HG03460 (cell line): ENCODE data around the gene MATN4.
A peak's percentile ranks its signal among the peaks of the same experiment; 100 is the strongest.

Source experiments
- ATAC-seq: cut with Tn5 transposase; IDR thresholded peaks from one replicate; pipeline ENCODE4 v1.9.1; 2021; ENCODE audit not compliant: unreplicated experiment

The MATN4 gene

DNA sequence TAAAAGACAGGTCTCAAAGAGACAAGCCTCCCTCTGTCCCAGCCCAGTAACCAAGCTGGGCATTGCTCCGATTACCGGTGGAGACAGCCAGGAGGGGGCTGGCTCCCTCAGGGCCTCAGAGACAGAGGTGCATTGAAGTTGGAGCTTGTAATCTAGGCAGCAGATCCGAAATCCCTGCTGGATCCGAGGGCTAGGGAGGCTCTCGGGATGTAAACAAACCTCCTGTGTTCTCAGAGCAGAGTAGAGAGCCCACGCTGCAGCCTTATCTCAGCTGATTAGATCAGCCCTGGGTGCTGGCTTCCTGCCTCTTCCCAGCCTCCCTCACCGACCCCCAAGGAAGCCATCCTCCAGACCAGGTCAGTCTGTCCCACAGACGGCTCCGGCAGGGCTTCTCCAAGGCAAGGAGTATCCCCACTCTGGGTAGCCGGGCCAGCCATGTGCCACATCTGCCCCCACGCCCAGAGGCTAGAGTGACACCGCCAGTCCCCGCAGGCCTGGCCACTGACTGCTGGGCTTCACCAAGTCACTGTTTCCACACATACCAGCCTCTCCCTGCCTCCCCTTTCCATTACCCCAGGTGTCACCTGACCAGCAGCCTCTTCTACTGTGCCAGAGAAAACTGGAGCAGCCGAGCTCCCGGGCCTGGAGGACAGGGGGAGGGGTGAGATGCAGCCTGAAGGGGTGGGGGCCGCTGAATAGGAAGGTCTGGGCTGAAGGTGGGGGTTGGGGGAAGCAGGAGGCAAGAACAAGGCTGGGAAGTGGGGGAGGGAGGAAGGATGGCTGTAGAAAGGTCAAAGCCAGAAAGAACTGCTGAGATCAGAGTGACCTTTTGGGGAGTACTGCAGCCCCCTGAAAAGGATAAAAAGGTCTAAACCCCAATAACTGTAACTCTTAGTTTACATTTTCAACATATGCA is 34.1 kb upstream of the MATN4 start:
- ATAC-seq: no peak

DNA sequence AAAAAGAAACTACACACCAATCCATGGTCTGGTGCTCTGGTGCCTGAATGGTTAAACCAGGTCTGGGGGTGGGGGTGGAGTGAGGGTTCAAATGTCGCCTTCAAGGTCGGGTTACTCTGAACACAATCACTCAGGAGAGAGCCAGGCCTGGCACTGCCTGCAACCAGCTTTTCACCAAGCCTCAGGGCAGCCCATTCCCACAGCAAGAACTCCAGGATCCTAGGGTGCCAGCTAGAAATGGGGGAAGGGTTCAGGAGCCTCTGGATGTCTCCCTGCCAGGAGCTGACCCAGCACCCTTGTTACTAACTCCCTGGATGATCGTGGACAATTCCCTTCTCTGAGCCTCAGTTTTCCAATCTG is 33.5 kb upstream of the MATN4 start:
- ATAC-seq: no peak

DNA sequence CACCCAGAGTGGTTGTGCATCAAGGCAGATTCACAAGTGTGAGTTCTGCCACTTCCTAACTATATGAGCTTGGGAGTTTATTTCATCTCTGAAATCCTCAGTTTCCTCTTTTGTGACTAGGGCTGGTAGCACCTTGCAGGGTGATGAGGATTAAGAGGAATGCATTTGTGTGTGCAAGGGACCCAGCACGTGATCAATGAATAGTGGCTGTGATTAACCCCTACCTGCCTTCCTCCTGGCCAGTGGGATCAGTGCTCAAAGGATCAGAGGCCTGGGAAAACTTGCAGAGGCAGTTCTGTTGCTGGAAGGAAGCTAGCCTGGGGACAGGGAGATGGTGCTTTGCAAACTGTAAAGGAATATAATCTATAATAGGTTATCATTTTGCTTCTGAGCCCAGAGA is 32.9 kb upstream of the MATN4 start:
- ATAC-seq: no peak

DNA sequence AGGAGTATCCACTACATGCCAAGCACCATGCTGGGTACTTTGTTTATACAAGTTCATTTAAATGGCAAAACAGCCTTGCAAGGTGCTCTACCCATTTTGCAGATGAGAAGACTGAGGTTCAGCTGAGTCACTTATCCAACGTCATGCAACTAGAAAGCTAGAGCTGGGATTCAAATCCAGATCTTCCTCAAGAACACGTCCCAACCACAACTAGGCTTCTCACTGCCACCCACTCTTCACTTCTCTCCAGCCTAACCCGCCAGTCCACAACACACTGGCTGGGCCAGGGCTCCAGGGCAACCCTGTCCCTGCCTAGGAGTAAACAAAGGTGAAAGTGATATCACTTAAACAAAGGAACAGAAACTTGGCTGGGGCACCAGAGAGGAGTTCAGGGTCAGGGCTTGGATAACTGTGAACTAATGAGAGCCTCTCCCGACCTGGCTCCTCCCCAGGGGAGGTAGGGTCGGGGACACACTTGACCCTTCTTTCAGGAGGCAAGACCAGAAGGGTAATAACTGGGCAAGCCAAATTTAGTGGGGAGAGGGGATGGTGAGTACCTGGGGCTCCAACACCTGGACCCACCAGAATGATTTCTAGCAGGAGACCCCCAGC is 32.2 kb upstream of the MATN4 start:
- no peak for ATAC-seq

DNA sequence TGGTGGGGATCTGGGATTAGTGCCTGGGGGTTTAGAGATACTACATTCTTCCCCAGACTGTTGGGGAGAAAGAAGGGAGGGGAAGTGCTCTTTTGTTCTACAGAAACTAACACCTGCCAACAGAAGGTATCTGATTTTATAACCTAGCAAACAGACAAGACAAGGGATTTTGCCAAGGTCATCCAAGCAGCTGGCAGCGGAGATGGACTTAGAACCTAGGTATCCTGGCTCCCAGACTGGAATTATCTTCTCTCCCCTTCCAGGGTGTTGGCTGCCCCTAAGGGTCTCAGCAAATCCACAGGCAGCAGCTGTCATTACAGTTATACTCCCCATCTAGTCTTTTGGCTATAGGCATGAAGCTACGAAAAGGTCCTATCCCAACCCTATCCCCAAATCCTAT is 31.7 kb upstream of the MATN4 start:
- ATAC-seq: no peak

DNA sequence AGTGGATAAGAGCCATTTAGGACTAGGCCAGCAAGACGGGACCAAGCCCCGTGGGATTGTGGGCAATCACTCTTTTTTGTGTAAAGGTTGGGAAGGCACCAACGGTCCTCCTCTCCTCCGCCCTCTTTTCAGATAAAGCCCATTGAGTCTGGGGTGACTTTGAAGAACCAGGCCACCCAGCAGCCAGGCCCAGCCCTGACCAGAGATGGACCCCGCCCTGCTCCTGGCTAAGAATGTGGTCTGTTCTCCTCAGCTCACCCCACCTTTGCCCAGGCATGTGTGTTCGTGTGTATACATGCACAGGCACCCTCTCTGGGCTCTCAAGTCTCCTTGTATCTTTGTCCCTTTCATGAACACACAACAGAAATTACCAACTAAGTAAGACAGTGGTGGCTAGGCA is 31.0 kb upstream of the MATN4 start:
- no peak for ATAC-seq

DNA sequence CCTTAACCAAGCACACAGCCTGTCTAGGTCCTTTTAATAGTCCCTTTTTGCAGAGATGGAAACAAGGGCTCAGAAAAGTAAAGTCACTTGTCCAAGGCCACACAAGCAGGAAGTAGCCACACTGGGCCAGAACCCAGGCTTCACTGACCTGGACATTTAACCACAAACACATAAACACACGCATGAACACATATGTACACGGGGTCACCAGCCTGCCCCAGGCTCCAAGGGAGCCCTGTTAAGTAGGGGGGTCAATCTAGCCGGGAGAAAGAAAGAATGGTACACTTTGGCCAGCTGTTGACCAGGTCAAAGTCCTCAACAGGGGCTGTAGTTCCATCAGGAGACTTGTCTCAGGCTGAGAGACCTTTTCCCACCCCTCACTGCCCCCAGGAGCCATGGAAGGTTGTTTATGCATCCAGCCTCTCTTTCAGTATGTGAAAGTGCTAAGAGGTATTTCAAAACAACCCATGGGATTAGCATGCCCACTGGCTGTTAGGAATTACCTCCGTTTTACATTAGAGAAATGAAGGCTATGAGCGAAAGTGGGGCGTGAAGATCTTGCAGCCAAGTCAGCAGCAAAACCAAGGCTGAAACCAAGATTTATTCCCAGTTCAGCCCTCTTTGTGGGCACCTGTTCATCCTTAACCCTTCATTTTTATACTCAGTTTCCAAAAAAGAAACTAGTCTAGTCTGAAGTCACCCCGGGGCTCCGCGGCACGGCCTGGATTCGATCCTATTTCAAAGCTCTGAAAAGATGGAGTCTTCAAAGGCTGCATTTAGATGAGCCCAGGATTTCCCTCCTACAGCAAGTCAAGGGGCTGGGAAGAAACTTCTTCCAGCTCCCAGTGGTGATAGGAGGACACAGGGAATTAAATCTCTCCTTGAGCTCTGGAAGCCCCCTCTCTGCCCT is 30.3 kb upstream of the MATN4 start:
- ATAC-seq: no peak

DNA sequence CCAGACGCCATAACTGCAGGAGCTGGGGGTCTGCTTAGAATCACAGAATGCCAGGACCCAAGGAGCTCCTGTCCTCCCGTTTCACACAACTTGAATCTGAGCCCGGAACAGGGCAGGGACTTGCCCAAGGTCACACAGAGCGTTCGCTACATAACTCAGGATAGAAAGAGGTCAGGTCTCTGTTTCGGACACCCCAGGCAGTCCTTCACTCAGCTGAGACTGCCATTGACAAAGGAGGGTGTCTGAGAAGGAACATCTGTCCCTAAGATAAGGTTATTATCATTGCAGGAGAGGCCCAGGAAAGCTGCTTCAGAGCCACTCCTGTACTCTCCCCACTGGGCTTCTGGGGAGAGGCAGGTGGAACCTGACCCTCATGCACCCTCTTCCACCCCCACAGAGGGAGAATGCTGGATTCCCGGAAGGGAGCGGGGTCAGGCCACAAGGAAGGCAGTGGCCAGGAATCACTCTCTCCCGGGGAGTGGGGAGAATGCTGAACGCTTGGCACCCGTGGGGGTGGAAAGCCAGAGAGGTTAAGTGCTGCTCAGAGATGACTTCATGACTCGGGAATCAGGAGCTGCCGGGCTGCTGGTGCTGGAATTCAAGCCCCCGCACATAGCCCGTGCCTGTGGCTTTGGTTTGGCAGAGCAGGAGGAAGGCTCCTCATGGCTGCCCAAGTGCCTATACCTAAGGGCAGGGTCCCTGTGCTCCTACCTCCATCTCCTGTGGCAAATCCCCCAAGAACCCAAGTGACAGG is 29.4 kb upstream of the MATN4 start:
- no peak for ATAC-seq

DNA sequence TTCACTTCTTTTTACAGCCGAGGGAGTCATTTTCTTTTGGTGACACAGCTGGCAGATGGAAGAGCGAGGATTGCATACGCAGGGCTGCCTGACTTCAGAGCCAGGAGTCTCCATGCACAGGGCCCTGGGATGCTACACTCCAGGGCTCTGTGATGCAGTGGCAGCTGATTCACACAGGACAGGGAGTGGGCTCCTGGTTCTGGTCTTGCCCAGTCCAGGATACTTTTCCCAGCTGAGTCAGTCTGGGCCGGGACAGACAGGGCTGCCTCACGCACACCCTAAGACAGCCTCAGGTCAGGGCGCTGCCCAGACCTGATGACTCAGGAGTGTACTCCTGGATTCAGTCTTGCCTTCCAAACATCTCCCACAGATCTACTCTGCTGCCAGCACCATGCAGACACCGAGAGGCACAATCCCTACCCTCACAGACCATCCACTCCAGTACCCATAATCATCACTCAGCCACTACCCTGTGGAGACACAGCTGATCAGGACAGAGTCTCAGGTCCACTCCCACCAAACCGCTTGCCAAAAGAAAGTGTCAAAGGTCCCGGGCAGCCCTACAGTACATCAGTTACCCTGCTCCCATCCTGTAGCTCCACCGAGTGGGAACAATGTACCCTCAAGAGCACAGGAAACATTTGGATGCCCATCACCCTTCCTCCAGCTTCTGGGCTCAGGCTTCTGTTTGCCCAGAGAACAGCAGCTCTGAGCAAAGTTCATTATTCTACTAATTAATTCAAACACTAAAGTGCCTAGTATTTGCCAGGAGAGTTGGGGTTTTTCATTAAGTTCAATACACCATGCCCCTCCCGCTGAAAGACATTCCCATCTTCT is 28.6 kb upstream of the MATN4 start:
- ATAC-seq: no peak

DNA sequence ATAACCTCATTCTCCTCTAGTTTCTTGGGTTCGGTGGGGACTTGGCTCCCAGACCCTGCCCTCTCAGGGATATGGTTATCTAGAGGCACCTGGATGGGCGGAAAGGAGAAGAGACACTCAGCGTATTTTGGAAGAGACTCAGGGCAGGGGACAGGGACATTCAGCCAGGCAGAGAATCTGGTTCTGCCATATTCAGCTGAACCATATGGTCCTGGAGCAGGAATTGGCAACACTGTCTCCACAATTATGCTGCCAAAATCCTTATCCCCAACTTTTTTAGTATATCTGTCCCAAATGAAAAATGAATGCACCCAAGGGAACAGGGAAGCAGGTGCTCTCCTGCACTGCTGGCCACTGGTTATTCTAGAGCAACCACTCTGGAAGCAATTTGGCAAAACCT is 22.4 kb upstream of the MATN4 start:
- no peak for ATAC-seq

DNA sequence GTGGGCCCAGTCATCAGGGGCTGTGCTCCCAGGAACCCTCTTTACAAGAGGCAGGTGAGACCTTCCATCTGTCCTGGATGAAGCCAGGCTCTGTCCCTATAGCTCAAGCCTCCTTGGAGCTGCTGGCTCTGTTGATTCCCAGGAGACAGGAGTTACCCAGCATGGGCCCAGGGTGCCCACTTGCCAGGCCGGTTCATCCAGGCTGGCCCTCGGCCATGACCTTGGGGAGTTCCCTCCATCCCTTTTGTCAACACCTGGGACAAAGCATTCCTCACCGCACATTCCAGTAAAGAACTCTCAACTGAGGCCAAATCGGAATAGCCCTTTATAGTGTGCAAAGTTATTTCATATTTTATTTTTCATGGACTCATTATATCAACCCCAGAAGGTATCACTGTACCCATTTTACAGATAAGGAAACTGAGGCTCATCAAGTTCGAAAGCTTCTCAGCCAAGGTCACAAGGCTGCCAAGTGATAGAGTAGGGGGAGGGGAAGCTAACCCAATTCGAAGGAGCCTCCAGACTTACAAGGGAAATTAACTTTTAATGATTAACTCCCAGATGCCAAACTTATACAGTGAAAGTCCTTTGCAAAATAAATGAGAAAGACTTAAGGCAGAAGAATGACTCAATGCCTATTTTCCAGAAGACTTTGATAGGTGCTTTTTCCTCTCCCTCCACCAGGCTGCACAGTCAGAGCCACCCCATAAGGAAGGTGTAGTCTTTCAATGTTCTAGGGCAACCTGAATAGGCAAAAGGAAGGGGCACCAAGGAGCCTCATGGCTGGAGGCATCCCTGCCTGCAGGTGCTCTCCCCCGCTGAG is 21.6 kb upstream of the MATN4 start:
- ATAC-seq: no peak

DNA sequence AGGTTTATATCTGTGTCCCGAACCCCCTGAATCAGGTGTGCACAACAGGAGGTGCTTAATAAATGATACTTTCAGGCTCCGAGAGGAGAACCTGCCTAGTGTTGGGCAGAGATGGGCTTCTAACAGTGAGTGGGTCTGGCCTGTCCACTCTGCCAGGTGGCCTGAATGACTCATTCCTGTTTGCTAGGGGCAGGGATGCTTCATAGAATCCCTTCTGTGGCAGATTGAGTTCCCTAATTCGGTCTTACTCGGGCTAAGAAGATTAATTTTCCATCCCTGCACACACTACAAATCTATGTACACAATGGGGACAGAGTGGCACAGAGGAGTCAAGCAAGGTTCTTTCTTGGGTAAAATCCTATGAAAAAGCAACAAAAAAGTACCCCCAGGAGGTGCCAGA is 20.4 kb upstream of the MATN4 start:
- ATAC-seq: no peak

DNA sequence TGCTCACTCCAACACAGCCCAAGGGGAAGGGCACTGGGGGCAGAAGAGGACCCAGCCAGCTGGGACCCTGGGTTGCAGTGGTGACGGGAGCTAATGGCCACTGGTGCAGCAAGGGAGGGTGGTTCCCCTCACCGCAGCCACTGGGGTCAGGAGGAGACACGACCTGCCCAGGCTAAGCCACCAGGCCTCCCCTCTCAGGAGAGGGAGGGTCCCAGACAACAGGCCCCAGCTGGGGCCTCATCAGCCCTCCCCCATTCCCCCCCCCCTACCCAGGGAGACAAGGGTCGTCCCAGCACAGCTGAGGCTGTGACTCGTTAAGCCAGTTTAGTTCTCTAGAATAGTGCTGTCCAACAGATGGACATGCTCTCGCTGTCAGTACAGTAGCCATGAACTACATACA is 17.3 kb upstream of the MATN4 start:
- no peak for ATAC-seq

DNA sequence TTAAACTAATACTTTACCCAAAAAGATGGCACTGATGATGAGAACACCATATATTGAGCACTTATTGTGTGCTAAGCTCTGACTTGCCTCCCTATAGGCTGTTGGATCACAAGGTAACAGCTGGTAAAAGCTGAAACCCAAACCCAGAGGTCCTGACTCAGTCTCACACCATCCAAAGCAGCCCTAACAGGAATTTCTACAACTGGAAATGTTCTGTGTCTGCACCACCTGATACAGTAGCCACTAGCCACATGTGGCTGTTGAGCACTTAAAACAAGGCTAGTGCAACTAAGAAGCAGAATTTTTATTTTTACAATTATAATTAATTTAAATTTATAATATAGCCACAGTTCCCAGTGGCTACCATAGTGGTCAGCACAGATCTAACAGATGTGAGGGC is 15.6 kb upstream of the MATN4 start:
- ATAC-seq: no peak

DNA sequence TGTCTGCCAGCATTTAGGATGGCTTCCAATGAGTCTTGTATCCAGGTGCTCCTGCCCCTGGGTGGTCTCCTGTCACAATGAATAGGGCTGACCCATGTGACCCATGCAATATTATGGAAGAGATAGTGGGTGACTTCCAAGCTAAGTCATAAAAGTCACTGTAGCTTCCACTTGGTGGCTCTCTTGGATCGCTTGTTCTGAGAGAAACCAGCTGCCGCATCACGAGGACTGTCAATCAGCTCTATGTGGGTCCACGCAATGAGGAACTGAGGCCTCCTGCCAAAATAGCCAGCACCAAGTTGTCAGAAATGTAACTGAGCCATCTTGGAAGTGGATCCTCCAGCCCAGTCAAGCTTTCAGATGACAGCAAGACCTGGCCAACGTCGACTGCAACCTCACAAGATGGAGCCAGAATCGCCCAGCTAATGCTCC is 14.9 kb upstream of the MATN4 start:
- no peak for ATAC-seq

DNA sequence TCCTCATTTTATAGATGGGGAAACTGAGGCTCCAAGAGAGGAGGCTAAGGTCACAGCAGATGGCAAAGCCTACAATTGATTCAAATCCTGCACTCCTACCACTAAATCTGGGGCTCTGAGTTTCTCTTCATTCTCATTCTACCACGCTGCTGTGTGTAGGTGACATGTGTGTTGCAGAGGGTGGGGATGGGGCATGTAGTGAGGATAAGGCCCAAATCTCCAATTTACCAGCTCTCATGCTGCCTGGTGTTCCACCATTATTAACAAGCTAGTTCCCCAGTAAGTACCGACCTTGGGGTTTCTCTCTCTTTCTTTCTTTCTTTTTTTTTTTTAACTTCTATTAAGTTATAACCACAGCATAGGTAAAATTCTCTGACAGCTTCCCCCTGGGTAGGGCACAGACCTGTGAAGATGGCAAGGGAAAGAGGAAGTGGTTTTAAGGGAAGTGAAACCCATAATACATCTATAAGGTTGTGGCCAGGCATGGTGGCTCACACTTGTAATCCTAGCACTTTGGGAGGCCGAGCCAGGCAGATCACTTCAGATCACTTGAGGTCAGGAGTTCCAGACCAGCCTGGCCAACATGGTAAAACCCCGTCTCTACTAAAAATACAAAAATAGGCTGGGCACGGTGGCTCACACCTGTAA is 13.0 kb upstream of the MATN4 start:
- ATAC-seq: peak; percentile 78

DNA sequence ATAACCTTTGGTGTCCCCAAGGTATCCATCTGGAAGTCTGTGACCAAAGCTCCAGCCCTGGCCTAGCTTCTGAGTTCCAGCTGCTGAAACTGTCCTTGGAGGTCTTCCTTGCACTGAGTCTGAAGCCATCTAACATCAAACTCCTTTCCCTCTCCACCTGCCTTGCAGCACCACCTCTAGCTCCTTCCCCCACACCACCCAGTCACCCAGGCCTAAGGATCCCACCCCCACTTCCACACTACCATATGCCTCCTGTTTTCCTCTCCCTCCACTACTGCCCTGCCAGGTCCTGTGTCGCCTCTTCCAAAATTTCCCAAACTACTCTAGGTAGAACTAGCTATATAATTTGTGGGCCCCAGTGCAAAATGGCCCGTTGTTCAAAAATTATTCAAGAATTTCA is 10.8 kb upstream of the MATN4 start:
- no peak for ATAC-seq

DNA sequence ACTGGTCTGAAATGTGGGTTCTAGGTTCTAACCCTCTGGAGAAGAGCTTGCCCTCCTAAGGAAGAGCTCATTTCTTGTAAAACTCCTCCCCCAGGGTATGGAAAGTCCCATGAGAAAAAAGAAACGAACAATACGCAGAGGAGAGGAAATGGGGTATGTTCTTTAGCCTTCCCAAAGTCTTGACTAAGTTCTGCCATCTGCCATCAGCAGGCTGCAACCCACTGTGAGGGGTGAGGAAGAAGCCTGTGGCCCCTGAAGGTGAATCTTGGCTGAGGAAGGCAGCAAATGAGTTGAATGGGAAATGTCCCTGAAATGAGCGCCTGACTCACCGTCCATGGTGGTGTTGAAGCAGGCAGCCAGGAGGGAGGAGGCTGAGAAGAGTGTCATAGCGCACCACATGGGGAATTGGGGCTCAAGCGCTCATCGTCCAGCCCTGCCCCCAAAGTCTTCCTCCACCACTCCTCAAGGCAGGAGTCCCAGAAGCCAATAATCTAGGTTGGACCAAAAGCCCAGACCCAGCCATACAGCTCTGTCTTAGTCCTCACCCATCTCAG is 10.4 kb upstream of the MATN4 start:
- ATAC-seq: no peak
